Measurements from ENCODE around the gene KRTAP5-4.
"Not testable (repeated sequence)": the region's sequence is repeated elsewhere in the genome, so short reads cannot be mapped to it uniquely, and the experiment has no call there.

The KRTAP5-4 gene

GRCh38 chr11:1581976-1582375 lies 40.0 kb downstream of the KRTAP5-4 start:
- Histone ChIP-seq H3K36me3 (ENCODE audit: control insufficient read depth, low read length) (no peaks in the 10 kb centered on the region), H3K27ac (ENCODE audit: low read depth, low read length) (no peak overlapping the region), H3F3A (ENCODE audit: control insufficient read depth, insufficient read depth) (no peaks in the 10 kb centered on the region), H3K79me2 (ENCODE audit: control insufficient read depth, low read length) (no peaks in the 10 kb centered on the region), H4K20me1 (ENCODE audit: control insufficient read depth, insufficient read depth, low read depth, low read length) (no peaks in the 10 kb centered on the region), H3K9me3 (ENCODE audit: control insufficient read depth, insufficient read depth, low read length) (no peaks in the 10 kb centered on the region), H3K4me1 (ENCODE audit: control insufficient read depth, low read length) (no peaks in the 10 kb centered on the region), H3K9me2 (replicated peaks; ENCODE audit: control insufficient read depth, low read length) (no peaks in the 10 kb centered on the region), H3K27me3 (ENCODE audit: control insufficient read depth, low read length) (peaks cover 7% of the 10 kb centered on the region; the same call in 1 of the 2 replicates), H3K4me3 (ENCODE audit: low read length) (no peak overlapping the region), H3K4me2 (ENCODE audit: low read length) (no peak overlapping the region)
- TF ChIP-seq, protein P1, sequence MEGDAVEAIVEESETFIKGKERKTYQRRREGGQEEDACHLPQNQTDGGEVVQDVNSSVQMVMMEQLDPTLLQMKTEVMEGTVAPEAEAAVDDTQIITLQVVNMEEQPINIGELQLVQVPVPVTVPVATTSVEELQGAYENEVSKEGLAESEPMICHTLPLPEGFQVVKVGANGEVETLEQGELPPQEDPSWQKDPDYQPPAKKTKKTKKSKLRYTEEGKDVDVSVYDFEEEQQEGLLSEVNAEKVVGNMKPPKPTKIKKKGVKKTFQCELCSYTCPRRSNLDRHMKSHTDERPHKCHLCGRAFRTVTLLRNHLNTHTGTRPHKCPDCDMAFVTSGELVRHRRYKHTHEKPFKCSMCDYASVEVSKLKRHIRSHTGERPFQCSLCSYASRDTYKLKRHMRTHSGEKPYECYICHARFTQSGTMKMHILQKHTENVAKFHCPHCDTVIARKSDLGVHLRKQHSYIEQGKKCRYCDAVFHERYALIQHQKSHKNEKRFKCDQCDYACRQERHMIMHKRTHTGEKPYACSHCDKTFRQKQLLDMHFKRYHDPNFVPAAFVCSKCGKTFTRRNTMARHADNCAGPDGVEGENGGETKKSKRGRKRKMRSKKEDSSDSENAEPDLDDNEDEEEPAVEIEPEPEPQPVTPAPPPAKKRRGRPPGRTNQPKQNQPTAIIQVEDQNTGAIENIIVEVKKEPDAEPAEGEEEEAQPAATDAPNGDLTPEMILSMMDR (IDR thresholded peaks at IDR 0.05; ENCODE audit: low read depth, low read length, poor library complexity, severe bottlenecking) = no peak
- TF ChIP-seq EZH2phosphoT487 (IDR thresholded peaks at IDR 0.05; ENCODE audit: borderline replicate concordance, low read length) = no peak

DNA sequence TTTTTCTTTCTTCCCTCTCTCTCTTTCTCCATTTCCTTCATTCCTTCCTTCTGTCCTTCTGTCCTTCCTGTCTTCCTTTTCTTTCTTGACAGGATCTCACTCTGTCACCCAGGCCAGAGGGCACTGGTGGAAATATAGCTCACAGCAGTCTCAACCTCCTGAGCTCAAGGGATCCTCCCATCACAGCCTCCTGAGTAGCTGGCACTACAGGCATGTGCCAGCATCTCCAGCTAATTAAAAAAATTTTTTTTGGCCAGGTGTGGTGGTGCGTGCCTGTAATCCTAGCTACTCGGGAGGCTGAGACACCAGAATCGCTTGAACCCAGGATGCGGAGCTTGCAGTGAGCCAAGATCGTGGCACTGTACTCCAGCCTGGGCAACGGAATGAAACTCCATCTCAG lies 45.1 kb downstream of the KRTAP5-4 start:
- Histone ChIP-seq H3K9me3 (ENCODE audit: control insufficient read depth, insufficient read depth, low read length) (no peaks in the 10 kb centered on the region), H3K27ac (ENCODE audit: low read depth, low read length) (no peak overlapping the region), H3K9me2 (replicated peaks; ENCODE audit: control insufficient read depth, low read length) (no peaks in the 10 kb centered on the region), H3K4me1 (ENCODE audit: control insufficient read depth, low read length) (peaks cover 21% of the 10 kb centered on the region), H3K4me2 (ENCODE audit: low read length) (no peak overlapping the region), H3K36me3 (ENCODE audit: control insufficient read depth, low read length) (no peaks in the 10 kb centered on the region), H3K27me3 (ENCODE audit: control insufficient read depth, low read length) (peaks cover 30% of the 10 kb centered on the region), H3F3A (ENCODE audit: control insufficient read depth, insufficient read depth) (no peaks in the 10 kb centered on the region), H3K4me3 (ENCODE audit: low read length) (no peak overlapping the region), H4K20me1 (ENCODE audit: control insufficient read depth, insufficient read depth, low read depth, low read length) (no peaks in the 10 kb centered on the region), H3K79me2 (ENCODE audit: control insufficient read depth, low read length) (no peaks in the 10 kb centered on the region)
- no peak for TF ChIP-seq EZH2phosphoT487 (IDR thresholded peaks at IDR 0.05; ENCODE audit: borderline replicate concordance, low read length)
- TF ChIP-seq, protein P1 (IDR thresholded peaks at IDR 0.05; ENCODE audit: low read depth, low read length, poor library complexity, severe bottlenecking) = no peak

- H3K4me3 ChIP-seq (ENCODE audit: low read length); H3K79me2 ChIP-seq (ENCODE audit: control insufficient read depth, low read length); H4K20me1 ChIP-seq (ENCODE audit: control insufficient read depth, insufficient read depth, low read depth, low read length); H3K27ac ChIP-seq (ENCODE audit: low read depth, low read length); H3K36me3 ChIP-seq (ENCODE audit: control insufficient read depth, low read length); H3F3A ChIP-seq (ENCODE audit: control insufficient read depth, insufficient read depth); H3K9me2 ChIP-seq (replicated peaks; ENCODE audit: control insufficient read depth, low read length); H3K9me3 ChIP-seq (ENCODE audit: control insufficient read depth, insufficient read depth, low read length); H3K4me2 ChIP-seq (ENCODE audit: low read length): not testable (repeated sequence)
- Histone ChIP-seq H3K27me3 (ENCODE audit: control insufficient read depth, low read length) (peaks cover 37% of the 10 kb centered on the region), H3K4me1 (ENCODE audit: control insufficient read depth, low read length) (peaks cover 28% of the 10 kb centered on the region)
Measured at GRCh38 chr11:1575756-1576155, 46.2 kb downstream of the KRTAP5-4 start.

- H3K36me3 ChIP-seq (ENCODE audit: control insufficient read depth, low read length) = no peaks in the 10 kb centered on the region
- H3K4me3 ChIP-seq (ENCODE audit: low read length) = no peak overlapping the region
- no peak for TF ChIP-seq EZH2phosphoT487 (IDR thresholded peaks at IDR 0.05; ENCODE audit: borderline replicate concordance, low read length)
- TF ChIP-seq, protein P1 (IDR thresholded peaks at IDR 0.05; ENCODE audit: low read depth, low read length, poor library complexity, severe bottlenecking) = no peak
- peaks cover 28% of the 10 kb centered on the region for H3K4me1 ChIP-seq (ENCODE audit: control insufficient read depth, low read length)
- H3K9me2 ChIP-seq (replicated peaks; ENCODE audit: control insufficient read depth, low read length) = no peaks in the 10 kb centered on the region
- H3K27ac ChIP-seq (ENCODE audit: low read depth, low read length) = no peak overlapping the region
- no peaks in the 10 kb centered on the region for H3K79me2 ChIP-seq (ENCODE audit: control insufficient read depth, low read length)
- no peaks in the 10 kb centered on the region for H4K20me1 ChIP-seq (ENCODE audit: control insufficient read depth, insufficient read depth, low read depth, low read length)
- peaks cover 45% of the 10 kb centered on the region for H3K27me3 ChIP-seq (ENCODE audit: control insufficient read depth, low read length)
- H3K4me2 ChIP-seq (ENCODE audit: low read length) = peak overlapping the region; percentile 79
- H3F3A ChIP-seq (ENCODE audit: control insufficient read depth, insufficient read depth) = no peaks in the 10 kb centered on the region
- H3K9me3 ChIP-seq (ENCODE audit: control insufficient read depth, insufficient read depth, low read length) = no peaks in the 10 kb centered on the region
Measured at GRCh38 chr11:1574933-1575242, 47.0 kb downstream of the KRTAP5-4 start.

Data from DOHH2 (cell line).